C4-2B (cell line): ENCODE measurements around the gene VSX2.

ENCODE experiments used
- H3K27ac ChIP-seq: fragments of 450-650 bp; 2 replicates; pipeline ENCODE4 v1.5.1; 2017
- CTCF ChIP-seq: fragments of 450-650 bp; conservative IDR thresholded peaks from 2 replicates; pipeline ENCODE4 v1.5.1; 2017; ENCODE audit warnings: mild to moderate bottlenecking
- ZFX ChIP-seq: fragments of 450-650 bp; IDR thresholded peaks from 2 replicates; pipeline ENCODE4 v1.6.1; 2017

Gene VSX2

DNA sequence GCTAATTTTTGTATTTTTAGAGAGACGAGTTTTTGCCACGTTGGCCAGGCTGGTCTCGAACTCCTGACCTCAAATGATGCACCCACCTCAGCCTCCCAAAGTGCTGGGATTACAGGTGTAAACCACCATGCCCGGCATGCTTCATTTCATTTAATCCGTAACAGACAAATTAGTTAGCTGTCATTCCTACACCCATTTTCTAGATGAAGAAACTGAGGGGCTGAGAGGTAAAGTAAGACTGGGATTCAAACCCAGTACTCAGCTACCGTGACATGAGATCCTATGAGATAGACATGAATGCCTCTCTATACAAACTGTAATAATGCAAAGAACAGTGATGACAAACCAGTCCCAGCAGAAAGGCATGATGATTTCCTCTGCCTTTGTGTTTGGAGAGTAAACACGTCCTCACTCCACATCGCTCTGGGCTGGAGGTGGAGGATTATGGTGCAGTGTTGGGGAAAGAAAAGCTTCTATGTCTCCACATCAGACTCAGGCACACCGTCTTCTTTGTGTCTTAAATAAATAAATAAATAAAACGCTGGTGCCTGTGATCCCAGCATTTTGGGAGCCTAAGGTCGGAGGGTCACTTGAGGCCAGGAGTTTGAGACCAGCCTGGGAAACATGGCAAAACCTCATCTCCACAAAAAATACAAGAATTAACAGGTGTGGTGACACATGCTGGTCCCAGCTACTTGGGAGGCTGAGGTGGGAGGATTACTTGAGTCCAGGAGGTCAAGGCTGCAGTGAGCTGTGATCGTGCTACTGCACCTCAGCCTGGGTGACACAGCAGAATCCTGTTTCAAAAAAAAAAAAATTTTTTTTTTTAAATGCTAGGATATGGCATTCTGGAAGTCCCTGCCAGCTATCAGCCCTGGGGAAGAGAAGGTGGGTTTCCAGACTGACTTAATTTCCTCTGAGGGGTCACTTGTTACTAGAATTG, 10.5 kb downstream of the VSX2 start:
- no peak for TF ChIP-seq ZFX

DNA sequence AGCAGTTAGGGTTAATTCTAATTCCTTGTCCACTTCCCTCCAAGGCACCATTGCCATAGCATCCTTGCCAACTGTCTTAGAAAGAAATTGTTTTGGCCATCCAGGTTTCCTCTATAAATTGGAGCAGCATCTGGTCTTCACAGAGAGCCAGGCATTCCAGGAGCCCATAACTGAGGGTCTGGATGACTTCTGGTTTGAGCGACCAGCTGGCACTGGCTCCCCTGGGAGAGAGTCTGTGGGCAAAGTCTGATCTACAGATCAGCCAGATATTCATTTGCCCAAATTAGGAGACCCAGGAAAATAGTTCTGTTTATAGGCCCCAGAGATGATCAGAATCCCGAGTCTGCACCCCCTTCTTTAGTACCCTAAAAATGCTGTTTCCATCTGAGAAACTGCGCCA, 16.0 kb downstream of the VSX2 start:
- no peak for TF ChIP-seq ZFX
- no peak for TF ChIP-seq CTCF
- H3K27ac ChIP-seq, result no peak overlapping the region

More for the DNA sequence above, 10.5 kb downstream of the VSX2 start:
- no peak overlapping the region for H3K27ac ChIP-seq

- no peak overlapping the region for H3K27ac ChIP-seq
- TF ChIP-seq ZFX, result no peak
- peak; percentile 99 for TF ChIP-seq CTCF
These were observed 18.1 kb downstream of the VSX2 start for GRCh38 chr14:74257078-74257940.

DNA sequence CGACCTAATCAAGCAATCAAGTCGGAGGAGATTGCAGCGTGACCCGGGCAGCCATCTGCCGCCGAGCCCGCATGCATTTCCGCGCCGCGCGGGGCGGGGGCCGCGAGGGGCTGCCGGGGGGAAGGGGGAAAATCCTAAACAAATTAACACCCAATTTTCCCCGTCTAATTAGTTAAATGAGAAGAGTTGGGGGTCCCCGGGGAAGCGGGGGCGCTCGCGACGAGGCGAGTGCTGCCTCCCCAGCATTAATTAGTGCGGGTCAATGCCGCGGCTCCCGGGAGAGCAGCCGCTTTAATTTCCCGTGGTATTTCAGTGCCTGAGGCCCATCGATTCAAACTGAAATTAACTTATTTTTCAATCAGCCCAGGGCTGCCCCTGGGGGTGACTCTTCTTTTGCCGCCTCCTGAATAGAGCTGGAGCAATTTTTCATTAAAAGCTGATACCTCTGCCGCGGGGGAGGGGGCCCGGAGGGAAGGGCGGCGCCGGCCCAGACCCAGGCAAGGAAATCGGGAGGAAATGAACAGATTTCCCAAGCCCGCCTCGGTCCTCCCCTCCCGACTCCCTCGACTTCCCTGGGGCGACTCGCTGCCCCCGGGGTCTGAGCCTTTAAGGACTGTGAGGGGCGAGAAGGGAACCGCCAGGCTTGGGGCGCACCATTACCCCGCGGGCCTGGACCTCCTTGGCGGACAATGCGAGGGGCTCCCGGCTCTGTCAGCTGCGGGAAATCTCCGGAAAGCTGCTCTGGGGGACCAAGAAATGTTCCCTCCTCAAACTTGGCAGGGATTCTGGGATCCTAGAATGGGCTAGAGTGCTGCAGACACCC, 18.9 kb downstream of the VSX2 start:
- 0 out of 2 replicates have a peak, but pooled peaks have one; percentile 31 for TF ChIP-seq CTCF
- TF ChIP-seq ZFX, result no peak
- H3K27ac ChIP-seq, result no peak overlapping the region

DNA sequence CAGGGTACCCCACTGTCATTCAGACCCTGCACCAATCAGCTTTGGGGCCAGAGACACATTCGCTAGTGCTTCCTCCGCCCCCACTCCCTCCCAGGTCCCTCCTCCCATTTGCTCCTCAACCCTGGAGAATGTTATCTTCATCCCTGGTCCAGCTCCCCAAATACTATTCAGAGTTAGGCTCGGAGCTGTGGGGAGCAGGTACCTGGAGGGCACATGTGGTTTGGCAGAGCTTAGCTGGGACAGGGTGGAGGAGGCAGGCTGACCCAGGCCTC, 19.5 kb downstream of the VSX2 start:
- TF ChIP-seq ZFX (no peak), CTCF (no peak)
- H3K27ac ChIP-seq, result no peak overlapping the region

DNA sequence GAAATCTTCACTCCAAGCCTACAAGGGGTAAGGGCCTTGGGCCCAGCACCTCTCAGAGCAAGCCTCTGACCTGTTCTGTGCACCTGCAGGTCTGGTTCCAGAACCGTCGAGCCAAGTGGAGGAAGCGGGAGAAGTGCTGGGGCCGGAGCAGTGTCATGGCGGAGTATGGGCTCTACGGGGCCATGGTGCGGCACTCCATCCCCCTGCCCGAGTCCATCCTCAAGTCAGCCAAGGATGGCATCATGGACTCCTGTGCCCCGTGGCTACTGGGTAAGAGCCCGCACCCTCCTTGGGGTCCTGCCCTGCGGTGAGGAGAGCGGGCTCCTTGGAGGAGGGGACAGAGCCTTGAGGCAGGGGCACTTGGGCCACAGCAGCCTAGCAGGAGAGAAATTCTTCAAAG, 20.3 kb downstream of the VSX2 start:
- TF ChIP-seq ZFX, result no peak
- no peak for TF ChIP-seq CTCF
- no peak overlapping the region for H3K27ac ChIP-seq

DNA sequence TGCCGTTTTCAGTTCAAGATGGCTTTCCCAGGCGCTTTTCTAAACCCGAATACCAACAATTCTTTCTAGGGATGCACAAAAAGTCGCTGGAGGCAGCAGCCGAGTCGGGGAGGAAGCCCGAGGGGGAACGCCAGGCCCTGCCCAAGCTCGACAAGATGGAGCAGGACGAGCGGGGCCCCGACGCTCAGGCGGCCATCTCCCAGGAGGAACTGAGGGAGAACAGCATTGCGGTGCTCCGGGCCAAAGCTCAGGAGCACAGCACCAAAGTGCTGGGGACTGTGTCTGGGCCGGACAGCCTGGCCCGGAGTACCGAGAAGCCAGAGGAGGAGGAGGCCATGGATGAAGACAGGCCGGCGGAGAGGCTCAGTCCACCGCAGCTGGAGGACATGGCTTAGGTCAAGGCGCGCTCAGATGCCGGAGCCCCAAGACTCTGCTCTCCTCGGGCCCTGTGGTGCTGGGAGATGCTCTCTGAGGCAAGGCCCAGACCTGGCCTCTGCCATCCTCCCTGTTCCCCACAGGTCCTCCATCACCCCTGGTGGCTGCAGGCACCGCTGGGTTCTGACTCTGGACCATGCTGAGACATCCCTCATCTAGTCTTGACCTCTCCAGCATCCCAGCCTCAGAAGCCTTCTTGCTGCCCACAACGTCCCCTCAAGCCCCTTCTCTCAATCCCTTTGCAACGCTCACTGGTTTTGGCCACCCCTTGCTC, 21.4 kb downstream of the VSX2 start:
- TF ChIP-seq ZFX, result no peak
- TF ChIP-seq CTCF, result no peak

More for the DNA sequence above, 21.4 kb downstream of the VSX2 start:
- H3K27ac ChIP-seq, result no peak overlapping the region
